Mammary epithelial cell (primary cell): Measurements from ENCODE around the gene EIF4EBP3.

Experiments used
- EZH2 ChIP-seq: IDR thresholded peaks from 2 replicates; pipeline ENCODE4 v1.6.1; 2012; ENCODE audit warnings: low read length, inconsistent platforms, borderline replicate concordance
- TF ChIP-seq, protein P1 (sequence below), 2 donors: IDR thresholded peaks in 1 of 2; conservative IDR thresholded peaks in 1 of 2; 2 replicates each; pipeline ENCODE4 v1.5.1; 2011 to 2012; ENCODE audit warnings: inconsistent platforms in 2 of 2, low read length in 2 of 2, mild to moderate bottlenecking in 2 of 2, control low read depth in 1 of 2, low read depth in 1 of 2; ENCODE audit not compliant: insufficient read depth in 1 of 2; ENCODE audit errors: extremely low read depth in 1 of 2

DNA sequence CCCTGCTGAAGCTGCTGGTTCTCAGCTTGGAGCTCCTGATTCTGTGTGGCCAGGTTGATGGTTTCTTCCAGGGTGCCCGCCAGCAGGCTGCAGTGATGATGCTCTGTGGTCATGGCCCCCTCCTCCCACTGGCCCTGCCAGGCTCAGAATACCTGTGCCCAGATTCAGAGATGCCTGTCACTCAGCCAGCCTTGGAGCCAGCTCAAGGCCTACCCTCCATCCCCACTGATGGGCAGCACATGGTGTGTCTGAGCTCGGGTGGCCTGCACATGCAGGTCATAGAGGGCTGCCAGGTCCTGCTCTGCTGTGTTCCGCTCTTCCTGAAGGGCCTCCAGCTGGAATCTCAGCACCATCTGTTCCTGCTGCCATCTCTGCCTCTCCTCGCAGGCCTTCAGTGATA, 22.6 kb downstream of the EIF4EBP3 start:
- TF ChIP-seq, protein P1, sequence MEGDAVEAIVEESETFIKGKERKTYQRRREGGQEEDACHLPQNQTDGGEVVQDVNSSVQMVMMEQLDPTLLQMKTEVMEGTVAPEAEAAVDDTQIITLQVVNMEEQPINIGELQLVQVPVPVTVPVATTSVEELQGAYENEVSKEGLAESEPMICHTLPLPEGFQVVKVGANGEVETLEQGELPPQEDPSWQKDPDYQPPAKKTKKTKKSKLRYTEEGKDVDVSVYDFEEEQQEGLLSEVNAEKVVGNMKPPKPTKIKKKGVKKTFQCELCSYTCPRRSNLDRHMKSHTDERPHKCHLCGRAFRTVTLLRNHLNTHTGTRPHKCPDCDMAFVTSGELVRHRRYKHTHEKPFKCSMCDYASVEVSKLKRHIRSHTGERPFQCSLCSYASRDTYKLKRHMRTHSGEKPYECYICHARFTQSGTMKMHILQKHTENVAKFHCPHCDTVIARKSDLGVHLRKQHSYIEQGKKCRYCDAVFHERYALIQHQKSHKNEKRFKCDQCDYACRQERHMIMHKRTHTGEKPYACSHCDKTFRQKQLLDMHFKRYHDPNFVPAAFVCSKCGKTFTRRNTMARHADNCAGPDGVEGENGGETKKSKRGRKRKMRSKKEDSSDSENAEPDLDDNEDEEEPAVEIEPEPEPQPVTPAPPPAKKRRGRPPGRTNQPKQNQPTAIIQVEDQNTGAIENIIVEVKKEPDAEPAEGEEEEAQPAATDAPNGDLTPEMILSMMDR (conservative IDR thresholded peaks at IDR 0.05 in 1 of 2, IDR thresholded peaks at IDR 0.05 in 1 of 2; ENCODE audit: extremely low read depth in 1 of 2, insufficient read depth in 1 of 2, low read depth in 1 of 2, low read length in 2 of 2), result no peak
- TF ChIP-seq EZH2, result no peak
